OCI-LY3 (cell line): ENCODE results near the gene MAP3K9.

ENCODE experiments used
- CTCF ChIP-seq: fragments of 200-600, 300-600 bp; sonication (generic); IDR thresholded peaks from 2 replicates; pipeline ENCODE4 v1.5.1; 2014; ENCODE audit warnings: antibody characterized with exemption, low read length, low read depth
- EZH2phosphoT487 ChIP-seq: fragments of 200-600 bp; shearing (Covaris generic); IDR thresholded peaks from 2 replicates; pipeline ENCODE4 v1.6.1; 2018; ENCODE audit warnings: antibody characterized with exemption, mixed run types, low read depth

GRCh38 chr14:70779667-70780066 lies 29.6 kb downstream of the MAP3K9 start:
- TF ChIP-seq CTCF (no peak), EZH2phosphoT487 (no peak)
